H9 (cell line): ENCODE data around the gene EVI5L. TPM values are rescaled to one million over a fixed set of nuclear protein-coding genes. Genes with fewer than 3 reads are reported as not detected.

Source experiments
- DNase-seq: peaks from one replicate; pipeline ENCODE4 v3.0.0-alpha.2; 2017
- H2AFZ ChIP-seq: one replicate; pipeline ENCODE4 v1.6.1; 2013; ENCODE audit warnings: mild to moderate bottlenecking, low read length, control low read depth, moderate library complexity
- H2AK5ac ChIP-seq: 2 replicates; pipeline ENCODE4 v1.6.1; 2013; ENCODE audit warnings: low read length, control low read depth, mixed read lengths; ENCODE audit not compliant: insufficient read length
- H2BK120ac ChIP-seq: one replicate; pipeline ENCODE4 v1.6.1; 2013; ENCODE audit warnings: low read depth, mild to moderate bottlenecking, low read length, control low read depth, inconsistent platforms; ENCODE audit not compliant: poor library complexity, severe bottlenecking
- H2BK12ac ChIP-seq: 2 replicates; pipeline ENCODE4 v1.6.1; 2013; ENCODE audit warnings: low read length, control low read depth, mixed read lengths, low read depth; ENCODE audit not compliant: insufficient read length
- H2BK15ac ChIP-seq: 2 replicates; pipeline ENCODE4 v1.6.1; 2013; ENCODE audit warnings: low read depth, low read length, control low read depth
- H2BK20ac ChIP-seq: one replicate; pipeline ENCODE4 v1.6.1; 2013; ENCODE audit warnings: low read depth, mild to moderate bottlenecking, low read length, control low read depth, inconsistent platforms; ENCODE audit not compliant: poor library complexity, severe bottlenecking
- H2BK5ac ChIP-seq: 2 replicates; pipeline ENCODE4 v1.6.1; 2013; ENCODE audit warnings: low read length, control low read depth, mixed read lengths; ENCODE audit not compliant: insufficient read length
- H3K14ac ChIP-seq: 2 replicates; pipeline ENCODE4 v1.6.1; 2013; ENCODE audit warnings: low read length, control low read depth; ENCODE audit not compliant: insufficient read depth
- H3K18ac ChIP-seq: 2 replicates; pipeline ENCODE4 v1.6.1; 2013; ENCODE audit warnings: low read depth, mild to moderate bottlenecking, mixed read lengths, low read length, control low read depth; ENCODE audit not compliant: insufficient read length
- H3K23ac ChIP-seq: 2 replicates; pipeline ENCODE4 v1.6.1; 2013; ENCODE audit warnings: low read length, control low read depth, mixed read lengths, low read depth; ENCODE audit not compliant: insufficient read length
- H3K23me2 ChIP-seq: 2 replicates; pipeline ENCODE4 v1.6.1; 2013; ENCODE audit warnings: low read depth, mild to moderate bottlenecking, mixed read lengths, low read length, control low read depth; ENCODE audit not compliant: insufficient read length, poor library complexity, severe bottlenecking
- H3K27ac ChIP-seq: 2 replicates; pipeline ENCODE4 v1.5.1; 2013; ENCODE audit warnings: low read length, control low read depth, mixed read lengths, low read depth; ENCODE audit not compliant: insufficient read length
- H3K27me3 ChIP-seq: 2 replicates; pipeline ENCODE4 v1.6.1; 2013; ENCODE audit warnings: low read length, control low read depth, inconsistent platforms; ENCODE audit not compliant: insufficient read depth
- H3K4ac ChIP-seq: 2 replicates; pipeline ENCODE4 v1.6.1; 2013; ENCODE audit warnings: low read depth, mild to moderate bottlenecking, control low read depth, inconsistent platforms, low read length, moderate library complexity
- H3K4me1 ChIP-seq: 2 replicates; pipeline ENCODE4 v1.6.1; 2013; ENCODE audit warnings: low read length, control low read depth, inconsistent platforms; ENCODE audit not compliant: insufficient read depth
- H3K4me2 ChIP-seq: 2 replicates; pipeline ENCODE4 v1.6.1; 2013; ENCODE audit warnings: low read length, control low read depth, mixed read lengths; ENCODE audit not compliant: insufficient read length, insufficient read depth
- H3K56ac ChIP-seq: 2 replicates; pipeline ENCODE4 v1.6.1; 2013; ENCODE audit warnings: low read depth, mild to moderate bottlenecking, mixed read lengths, low read length, control low read depth; ENCODE audit not compliant: insufficient read length
- H3K79me1 ChIP-seq: 2 replicates; pipeline ENCODE4 v1.6.1; 2013; ENCODE audit warnings: low read depth, mild to moderate bottlenecking, moderate library complexity, low read length, control low read depth, inconsistent platforms; ENCODE audit not compliant: insufficient read depth, poor library complexity, severe bottlenecking
- H3K79me2 ChIP-seq: 2 replicates; pipeline ENCODE4 v1.6.1; 2013; ENCODE audit warnings: low read length, control low read depth, inconsistent platforms; ENCODE audit not compliant: insufficient read depth
- H3K9ac ChIP-seq: 2 replicates; pipeline ENCODE4 v1.6.1; 2013; ENCODE audit warnings: low read length, control low read depth, mixed read lengths; ENCODE audit not compliant: insufficient read length; ENCODE audit errors: extremely low read depth
- H3K9me3 ChIP-seq: one replicate; pipeline ENCODE4 v1.6.1; 2013; ENCODE audit warnings: low read depth, low read length, inconsistent platforms; ENCODE audit not compliant: control insufficient read depth
- H3T11ph ChIP-seq: one replicate; pipeline ENCODE4 v1.6.1; 2013; ENCODE audit warnings: mild to moderate bottlenecking, low read length, control low read depth, inconsistent platforms
- H4K20me1 ChIP-seq: one replicate; pipeline ENCODE4 v1.6.1; 2013; ENCODE audit not compliant: control insufficient read depth, insufficient read length, insufficient read depth
- H4K5ac ChIP-seq: 2 replicates; pipeline ENCODE4 v1.6.1; 2013; ENCODE audit warnings: low read depth, mild to moderate bottlenecking, mixed read lengths, low read length, control low read depth; ENCODE audit not compliant: insufficient read length
- H4K8ac ChIP-seq: replicated peaks from 2 replicates; pipeline ENCODE4 v1.6.1; 2013; ENCODE audit warnings: low read length, control low read depth, mixed read lengths, low read depth; ENCODE audit not compliant: insufficient read length
- H4K91ac ChIP-seq: 2 replicates; pipeline ENCODE4 v1.6.1; 2013; ENCODE audit warnings: low read depth, mild to moderate bottlenecking, moderate library complexity, mixed read lengths, low read length, control low read depth; ENCODE audit not compliant: insufficient read length
- H3K27ac Mint-ChIP-seq, 3 experiments: 2 replicates in 2 of 3; 3 replicates in 1 of 3; pipeline ENCODE4 v1.8.0; 2020 to 2021; ENCODE audit warnings: mixed read lengths in 3 of 3, mild to moderate bottlenecking in 1 of 3, moderate library complexity in 1 of 3
- H3K27me3 Mint-ChIP-seq: 2 replicates; pipeline ENCODE4 v1.8.0; 2021; ENCODE audit warnings: low read depth, mild to moderate bottlenecking, moderate library complexity, mixed read lengths
- H3K36me3 Mint-ChIP-seq, 3 experiments: 2 replicates in 2 of 3; 3 replicates in 1 of 3; pipeline ENCODE4 v1.8.0; 2020 to 2021; ENCODE audit warnings: low read depth in 3 of 3, mixed read lengths in 3 of 3; ENCODE audit not compliant: insufficient read depth in 1 of 3
- H3K4me1 Mint-ChIP-seq, 2 experiments: 2 replicates each; pipeline ENCODE4 v1.8.0; 2020; ENCODE audit warnings: mixed read lengths in 2 of 2
- H3K4me3 Mint-ChIP-seq, 2 experiments: 2 replicates in 1 of 2; 3 replicates in 1 of 2; pipeline ENCODE4 v1.8.0; 2020 to 2021; ENCODE audit warnings: mild to moderate bottlenecking in 2 of 2, mixed read lengths in 2 of 2, moderate library complexity in 1 of 2
- H3K9me3 Mint-ChIP-seq, 2 experiments: 2 replicates in 1 of 2; 3 replicates in 1 of 2; pipeline ENCODE4 v1.8.0; 2020; ENCODE audit warnings: mild to moderate bottlenecking in 2 of 2, mixed read lengths in 2 of 2, moderate library complexity in 1 of 2
- CTCF ChIP-seq: fragments of 200-600 bp; sonication (generic); conservative IDR thresholded peaks from 3 replicates; pipeline ENCODE4 v1.8.0; 2021; ENCODE audit warnings: antibody characterized with exemption, mild to moderate bottlenecking
- WGBS: extraction: QIAGEN DNeasy Blood & Tissue Kit; methylation state at CpG from one replicate; pipeline ENCODE4 v1.1.7; 2013; ENCODE audit warnings: missing lambda C conversion rate, low lambda C conversion rate, mixed read lengths; ENCODE audit not compliant: insufficient read length; ENCODE audit errors: extremely low coverage; 5-methylcytosine and 5-hydroxymethylcytosine counted together
- total RNA-seq: library from RNA; stranded (reverse); gene quantifications from 2 replicates; pipeline ENCODE4 v1.2.1, GENCODE V29; 2021

EVI5L gene
- total RNA-seq, 1 experiment from 2014 or later: 7.1 TPM

DNA sequence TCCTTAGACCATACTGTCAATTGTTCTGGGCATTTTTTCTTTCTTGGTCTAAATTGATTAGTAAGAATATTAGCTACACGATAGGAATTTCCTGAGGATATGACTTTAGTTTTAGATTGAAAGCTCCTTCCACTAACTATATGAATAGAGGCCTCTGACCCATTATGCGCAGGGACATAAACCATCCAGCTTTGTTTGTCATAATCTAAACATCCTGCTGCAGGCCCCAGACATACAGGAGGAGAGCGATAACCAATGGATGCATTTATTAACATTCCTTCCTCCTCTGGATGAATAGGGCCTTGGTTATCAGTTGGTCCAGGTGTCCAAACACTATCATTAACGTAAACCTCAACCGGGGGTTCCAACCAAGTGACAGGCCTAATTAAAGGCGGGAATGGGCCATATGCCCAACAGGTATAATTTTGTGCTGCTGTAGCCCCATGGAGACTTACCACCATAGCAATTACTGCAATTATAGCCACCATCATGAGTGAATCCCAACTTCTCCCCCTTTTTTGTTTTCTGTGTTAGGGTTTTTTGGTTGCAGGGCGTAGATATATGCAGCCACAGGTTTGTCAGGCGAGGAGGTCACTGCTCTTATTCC lies 34.4 kb upstream of the EVI5L start:
- H3K79me1 ChIP-seq: no peaks in the 10 kb centered on the region
- no peak overlapping the region for H2BK5ac ChIP-seq
- H4K20me1 ChIP-seq: no peaks in the 10 kb centered on the region
- H3K4ac ChIP-seq: no peak overlapping the region
- Mint-ChIP-seq H3K27me3 (peaks cover 28% of the 10 kb centered on the region), H3K27ac (no peak overlapping the region; a peak in 1 of 7 replicates), H3K36me3 (peaks cover 0 to 5% (median 0%) of the 10 kb centered on the region in 3 experiments; a peak in 3 of 7 replicates), H3K4me3 (no peak overlapping the region), H3K9me3 (peaks cover 5 to 6% of the 10 kb centered on the region in 2 experiments), H3K4me1 (peaks cover 13 to 20% of the 10 kb centered on the region in 2 experiments)
- H3K14ac ChIP-seq: no peak overlapping the region
- peaks cover 7% of the 10 kb centered on the region for H3K23me2 ChIP-seq
- H2BK12ac ChIP-seq: no peak overlapping the region
- DNase-seq: no peak
- 0 out of 2 replicates have a peak, but pooled peaks cover 2% of the 10 kb centered on the region for H3K4me1 ChIP-seq
- no peak overlapping the region for H3K18ac ChIP-seq
- WGBS: no CpG with 5 or more reads among the region's 8 CpGs
- H3K9ac ChIP-seq: no peak overlapping the region
- no peaks in the 10 kb centered on the region for H3K79me2 ChIP-seq
- H4K5ac ChIP-seq: no peak overlapping the region
- H3K56ac ChIP-seq: no peak overlapping the region
- no peak overlapping the region for H4K8ac ChIP-seq
- H3T11ph ChIP-seq: no peak overlapping the region
- H2BK15ac ChIP-seq: no peak overlapping the region
- no peak overlapping the region for H3K23ac ChIP-seq
- H3K27ac ChIP-seq: no peak overlapping the region
- H3K4me2 ChIP-seq: no peak overlapping the region
- H2AFZ ChIP-seq: no peak overlapping the region
- H2AK5ac ChIP-seq: no peak overlapping the region
- H3K27me3 ChIP-seq: no peaks in the 10 kb centered on the region; the same call in 1 of the 2 replicates
- no peak overlapping the region for H4K91ac ChIP-seq
- H2BK120ac ChIP-seq: no peak overlapping the region
- no peak for TF ChIP-seq CTCF
- H2BK20ac ChIP-seq: no peak overlapping the region
- no peaks in the 10 kb centered on the region for H3K9me3 ChIP-seq
